Activated CD8-positive, alpha-beta T cell treated with anti-CD3 and anti-CD28 coated beads for 36 hours (primary cell): ENCODE data around the gene SCAI. TPM values are rescaled to one million over a fixed set of nuclear protein-coding genes. Genes with fewer than 3 reads are reported as not detected.
A peak's percentile ranks its signal among the peaks of the same experiment; 100 is the strongest.

Experiments
- ATAC-seq: fragments of 200-7000 bp; cut with Tn5 transposase; one replicate; pipeline ENCODE4 v1.10.0; 2021; ENCODE audit warnings: mild to moderate bottlenecking, moderate library complexity
- CTCF ChIA-PET: fragments of 350-600 bp; sonication (Branson Sonifier 250); formaldehyde crosslinking; loops from one replicate; lab custom pipeline; 2021; ENCODE audit warnings: antibody characterized with exemption; lab: Charles Lee
- POLR2A ChIA-PET: fragments of 350-600 bp; sonication (Branson Sonifier 250); formaldehyde crosslinking; loops from one replicate; lab custom pipeline; 2021; ENCODE audit warnings: antibody characterized with exemption; lab: Charles Lee
- DNase-seq: peaks from one replicate; pipeline ENCODE4 v3.0.0-alpha.2; 2020
- H3K27ac Mint-ChIP-seq: one replicate; pipeline ENCODE4 v1.8.0; 2021; ENCODE audit warnings: mild to moderate bottlenecking, mixed read lengths
- H3K27me3 Mint-ChIP-seq: one replicate; pipeline ENCODE4 v1.8.0; 2021; ENCODE audit warnings: mixed read lengths
- H3K36me3 Mint-ChIP-seq: one replicate; pipeline ENCODE4 v1.8.0; 2021; ENCODE audit warnings: low read depth, mixed read lengths
- H3K4me1 Mint-ChIP-seq: one replicate; pipeline ENCODE4 v1.8.0; 2021; ENCODE audit warnings: low read depth, mixed read lengths
- H3K4me3 Mint-ChIP-seq: one replicate; pipeline ENCODE4 v1.8.0; 2021; ENCODE audit warnings: mild to moderate bottlenecking, moderate library complexity, mixed read lengths
- H3K9me3 Mint-ChIP-seq: one replicate; pipeline ENCODE4 v1.8.0; 2021; ENCODE audit warnings: mixed read lengths
- CTCF ChIP-seq: fragments of 200-600 bp; IDR thresholded peaks from one replicate; pipeline ENCODE4 v1.8.0; 2022; ENCODE audit warnings: antibody characterized with exemption, mild to moderate bottlenecking
- intact Hi-C: fragments of 100-400 bp; cut with micrococcal nuclease; formaldehyde crosslinking; loops from one replicate; pipeline ENCODE4 v1.10.0; 2022
- total RNA-seq, 2 experiments: library from RNA; stranded (reverse); gene quantifications; one replicate each; pipeline ENCODE4 v1.2.3, GENCODE V29; 2021

The SCAI gene
- total RNA-seq = 10 to 100 TPM in 1 of 2 experiments, 1 to 10 TPM in 1; 9.6 to 10.8 TPM

GRCh38 chr9:125143377-125144090 is at the start of gene SCAI:
SCAI (minus strand) TSS chr9:125143528; CDS start chr9:125143437, 91 bp downstream.
- ATAC-seq = peak; percentile 99
- Mint-ChIP-seq H3K27me3 (no peaks in the 10 kb centered on the region), H3K4me3 (peak within 1 kb of the TSS; percentile 83), H3K9me3 (no peaks in the 10 kb centered on the region), H3K27ac (peak within 1 kb of the TSS; percentile 74), H3K36me3 (peaks cover 3% of the 10 kb centered on the region), H3K4me1 (peaks cover 24% of the 10 kb centered on the region)
- peak; percentile 100 for DNase-seq
- intact Hi-C loops = loop anchor here (10.0 kb wide), 2 partner anchors 199 to 269 kb away; partner anchors contain the start of gene GOLGA1
- CTCF ChIA-PET = interaction anchor here (0.6 to 2.4 kb wide), 24 partner anchors 10 to 467 kb away, joined by 3 to 21 read pairs (median 3); no protein-coding TSS in a partner anchor
- peak; percentile 95 for TF ChIP-seq CTCF
- POLR2A ChIA-PET = interaction anchor here (2.7 to 3.7 kb wide), 2 partner anchors 10 to 17 kb away, joined by 7 to 14 read pairs; no protein-coding TSS in a partner anchor

GRCh38 chr9:125190361-125190801 is 47.1 kb upstream of the SCAI start:
- Mint-ChIP-seq H3K9me3 (no peaks in the 10 kb centered on the region), H3K4me1 (peaks cover 57% of the 10 kb centered on the region), H3K27me3 (no peaks in the 10 kb centered on the region), H3K4me3 (peak overlapping the region; percentile 98), H3K36me3 (peaks cover 6% of the 10 kb centered on the region), H3K27ac (peak overlapping the region; percentile 98)
- DNase-seq (peak; percentile 51), ATAC-seq (peak; percentile 4)
- POLR2A ChIA-PET = interaction anchor here (1.0 to 2.3 kb wide), 7 partner anchors 9 to 329 kb away, joined by 3 to 18 read pairs (median 5); partner anchors contain the start of genes ARPC5L, HSPA5, RABEPK and RPL35
- CTCF ChIA-PET = interaction anchor here (0.9 to 1.9 kb wide), 4 partner anchors 10 to 52 kb away, joined by 3 to 6 read pairs (median 3); partner anchors contain the start of genes HSPA5 and RABEPK
- intact Hi-C loops = no loop called here
- no peak for TF ChIP-seq CTCF

- ATAC-seq (peak; percentile 96), DNase-seq (peak; percentile 99)
- POLR2A ChIA-PET = interaction anchor here (1.0 to 2.3 kb wide), 10 partner anchors 9 to 328 kb away, joined by 3 to 18 read pairs (median 5); partner anchors contain the start of genes ARPC5L, HSPA5, RABEPK and RPL35
- H3K27ac Mint-ChIP-seq = peak within 1 kb of the TSS; percentile 98
- no peaks in the 10 kb centered on the region for H3K27me3 Mint-ChIP-seq
- intact Hi-C loops = no loop called here
- H3K36me3 Mint-ChIP-seq = peaks cover 9% of the 10 kb centered on the region
- peak within 1 kb of the TSS; percentile 98 for H3K4me3 Mint-ChIP-seq
- no peaks in the 10 kb centered on the region for H3K9me3 Mint-ChIP-seq
- peak; percentile 75 for TF ChIP-seq CTCF
- CTCF ChIA-PET = interaction anchor here (0.9 to 1.9 kb wide), 5 partner anchors 10 to 53 kb away, joined by 3 to 6 read pairs (median 3); partner anchors contain the start of genes HSPA5, RABEPK and SCAI
- H3K4me1 Mint-ChIP-seq = peaks cover 54% of the 10 kb centered on the region
Measured at GRCh38 chr9:125189361-125190289, 46.3 kb upstream of the SCAI start, which contains the start of gene PPP6C. PPP6C (minus strand) TSS chr9:125189803; CDS start chr9:125189718, 85 bp downstream.

GRCh38 chr9:125189011-125189360 is 45.7 kb upstream of the SCAI start:
- ChIA-PET CTCF (interaction anchor here (1.0 kb wide), 1 partner anchor 46 kb away, joined by 3 read pairs; the partner anchor contains the start of gene SCAI), POLR2A (interaction anchor here (1.2 to 1.9 kb wide), 4 partner anchors 10 to 97 kb away, joined by 3 to 6 read pairs (median 5); no protein-coding TSS in a partner anchor)
- no peak for TF ChIP-seq CTCF
- peak; percentile 60 for DNase-seq
- H3K9me3 Mint-ChIP-seq = no peaks in the 10 kb centered on the region
- intact Hi-C loops = no loop called here
- peak overlapping the region; percentile 98 for H3K27ac Mint-ChIP-seq
- H3K36me3 Mint-ChIP-seq = peaks cover 9% of the 10 kb centered on the region
- no peak for ATAC-seq
- peaks cover 47% of the 10 kb centered on the region for H3K4me1 Mint-ChIP-seq
- H3K27me3 Mint-ChIP-seq = no peaks in the 10 kb centered on the region
- peak overlapping the region; percentile 98 for H3K4me3 Mint-ChIP-seq
